ENCODE data around the gene ADAMTS5. TPM values are rescaled to one million over a fixed set of nuclear protein-coding genes. Genes with fewer than 3 reads are reported as not detected.

ADAMTS5 gene
- total RNA-seq, 2 donors from 2014 or later, result 3.0 TPM

DNA sequence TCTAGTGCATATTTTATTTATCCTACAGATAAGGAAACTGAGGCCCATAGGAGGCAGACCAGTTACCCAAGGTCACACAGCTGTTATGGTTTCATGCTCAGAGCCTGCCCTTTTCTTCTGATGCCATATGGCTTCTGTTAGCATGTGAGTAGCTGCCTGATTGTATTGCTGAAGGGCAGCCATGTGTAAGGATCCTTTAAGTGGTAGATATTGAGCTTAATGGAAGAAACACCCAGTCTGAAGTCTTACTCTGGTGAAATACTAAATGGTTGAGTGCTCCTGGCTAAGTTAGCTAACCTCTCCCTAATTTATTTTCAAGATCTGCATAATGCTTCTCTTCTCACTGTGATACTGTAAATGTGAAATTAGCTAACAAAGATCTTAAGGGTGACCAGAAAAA, 30.9 kb downstream of the ADAMTS5 start:
- H3K27ac ChIP-seq, result no peak overlapping the region

DNA sequence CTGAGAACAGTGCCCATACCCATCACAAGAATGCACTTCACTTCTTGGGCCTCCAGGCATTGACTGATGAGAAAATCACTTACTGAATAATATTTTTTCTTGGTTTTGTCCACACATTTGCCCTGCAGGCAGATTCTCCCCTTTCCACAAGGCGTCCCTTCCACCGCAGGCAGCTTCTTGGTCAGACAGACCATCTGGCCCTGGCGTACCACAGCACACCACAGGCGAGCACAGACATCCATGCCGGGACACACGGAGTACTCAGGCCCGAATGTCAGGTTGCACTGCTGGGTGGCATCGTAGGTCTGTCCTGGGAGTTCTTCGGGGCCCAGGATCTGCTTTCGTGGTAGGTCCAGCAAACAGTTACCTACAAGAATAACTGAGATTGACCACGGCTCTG, 32.5 kb downstream of the ADAMTS5 start:
- H3K9me3 ChIP-seq, result no peaks in the 10 kb centered on the region
- no peak for TF ChIP-seq POLR2AphosphoS5 (IDR thresholded peaks at IDR 0.05)
- no peak for TF ChIP-seq CTCF (IDR thresholded peaks at IDR 0.05)
- TF ChIP-seq POLR2A (IDR thresholded peaks at IDR 0.05), result no peak
- H3K4me3 ChIP-seq, result no peak overlapping the region
- no peaks in the 10 kb centered on the region for H3K27me3 ChIP-seq (replicated peaks; ENCODE audit: insufficient read depth)
- H3K36me3 ChIP-seq, result no peaks in the 10 kb centered on the region
- intact Hi-C loops (cut with DNase I), result no loop called here
- WGBS, result 95% methylated on average over 11 of the region's 11 CpGs
- peaks cover under 1% of the 10 kb centered on the region for H3K4me1 ChIP-seq (replicated peaks)
- H3K27ac ChIP-seq, result no peak overlapping the region
- no peak for DNase-seq (ENCODE audit: low spot score)

More for the DNA sequence above, 30.9 kb downstream of the ADAMTS5 start:
- Histone ChIP-seq H3K9me3 (no peaks in the 10 kb centered on the region), H3K36me3 (no peaks in the 10 kb centered on the region), H3K27me3 (replicated peaks; ENCODE audit: insufficient read depth) (no peaks in the 10 kb centered on the region), H3K4me3 (no peak overlapping the region), H3K4me1 (replicated peaks) (peaks cover 5% of the 10 kb centered on the region)
- intact Hi-C loops (cut with DNase I), result no loop called here
- TF ChIP-seq POLR2AphosphoS5 (IDR thresholded peaks at IDR 0.05) (no peak), POLR2A (IDR thresholded peaks at IDR 0.05) (no peak)
- no peak for DNase-seq (ENCODE audit: low spot score)

DNA sequence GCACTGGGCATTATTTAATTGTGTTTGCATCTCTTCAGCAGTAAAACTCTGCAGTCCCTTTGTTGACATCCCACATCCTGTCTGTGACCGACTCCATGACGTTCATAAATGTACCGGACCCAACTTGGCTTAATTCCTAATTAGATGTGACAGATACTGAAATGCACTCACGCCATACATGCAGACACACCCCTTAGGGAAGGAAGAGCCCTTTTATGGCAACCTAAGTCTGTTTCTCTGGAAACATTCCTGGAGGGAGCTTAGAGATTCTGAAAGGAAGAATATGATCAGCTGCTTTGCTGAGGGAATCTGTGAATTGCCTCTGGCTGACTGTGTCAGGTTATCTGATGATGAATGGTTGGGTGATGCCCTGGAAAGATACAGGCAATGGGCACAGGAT, 33.4 kb downstream of the ADAMTS5 start:
- H3K27ac ChIP-seq, result no peak overlapping the region
- no peaks in the 10 kb centered on the region for H3K36me3 ChIP-seq
- H3K4me1 ChIP-seq (replicated peaks), result no peaks in the 10 kb centered on the region
- no peaks in the 10 kb centered on the region for H3K27me3 ChIP-seq (replicated peaks; ENCODE audit: insufficient read depth)
- no peaks in the 10 kb centered on the region for H3K9me3 ChIP-seq
- no peak for TF ChIP-seq POLR2AphosphoS5 (IDR thresholded peaks at IDR 0.05)
- no peak for TF ChIP-seq CTCF (IDR thresholded peaks at IDR 0.05)
- no peak for TF ChIP-seq POLR2A (IDR thresholded peaks at IDR 0.05)
- intact Hi-C loops (cut with DNase I), result no loop called here
- DNase-seq (ENCODE audit: low spot score), result no peak
- H3K4me3 ChIP-seq, result no peak overlapping the region
- 41% methylated on average over 4 of the region's 4 CpGs for WGBS

- H3K4me1 ChIP-seq (replicated peaks), result no peaks in the 10 kb centered on the region
- DNase-seq (ENCODE audit: low spot score), result no peak
- no peak overlapping the region for H3K4me3 ChIP-seq
- H3K9me3 ChIP-seq, result no peaks in the 10 kb centered on the region
- no peaks in the 10 kb centered on the region for H3K36me3 ChIP-seq
- H3K27ac ChIP-seq, result no peak overlapping the region
- WGBS, result 91% methylated on average over 4 of the region's 4 CpGs
- H3K27me3 ChIP-seq (replicated peaks; ENCODE audit: insufficient read depth), result no peaks in the 10 kb centered on the region
- TF ChIP-seq CTCF (IDR thresholded peaks at IDR 0.05) (no peak), POLR2AphosphoS5 (IDR thresholded peaks at IDR 0.05) (no peak), POLR2A (IDR thresholded peaks at IDR 0.05) (no peak)
- intact Hi-C loops (cut with DNase I), result no loop called here
Observed at GRCh38 chr21:26925636-26926035, 41.3 kb downstream of the ADAMTS5 start.

DNA sequence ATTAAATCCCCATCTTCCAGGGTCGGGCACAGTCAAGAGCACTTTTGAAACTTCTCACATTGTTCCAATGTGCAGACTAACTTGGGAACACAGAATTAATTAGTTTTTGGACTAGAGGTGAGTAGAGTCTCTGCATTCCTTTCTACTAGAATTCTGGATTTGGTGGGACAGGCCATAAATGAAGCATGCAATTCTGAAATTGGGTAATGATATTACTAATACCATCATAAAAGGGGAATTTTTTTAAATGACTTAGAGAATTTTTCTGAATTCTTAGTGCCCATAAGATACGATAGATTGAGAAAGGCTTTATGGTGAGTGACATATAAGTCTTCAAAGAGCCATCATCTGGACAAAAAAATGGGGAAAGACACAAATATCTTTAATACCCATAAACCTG, 41.8 kb downstream of the ADAMTS5 start:
- no peak for DNase-seq (ENCODE audit: low spot score)
- TF ChIP-seq CTCF (IDR thresholded peaks at IDR 0.05) (no peak), POLR2AphosphoS5 (IDR thresholded peaks at IDR 0.05) (no peak), POLR2A (IDR thresholded peaks at IDR 0.05) (no peak)
- Histone ChIP-seq H3K4me3 (no peak overlapping the region), H3K27me3 (replicated peaks; ENCODE audit: insufficient read depth) (no peaks in the 10 kb centered on the region), H3K9me3 (no peaks in the 10 kb centered on the region), H3K27ac (no peak overlapping the region), H3K36me3 (no peaks in the 10 kb centered on the region), H3K4me1 (replicated peaks) (no peaks in the 10 kb centered on the region)
- WGBS, result 74% methylated on average over 2 of the region's 2 CpGs
- intact Hi-C loops (cut with DNase I), result no loop called here
